AG04449 (cell line): ENCODE measurements around the gene CD248.
A peak's percentile ranks its signal among the peaks of the same experiment; 100 is the strongest.

Experiments used
- CTCF ChIA-PET: fragments of 350-600 bp; formaldehyde crosslinking; extraction: SDS; loops from one replicate; lab custom pipeline; 2021; ENCODE audit warnings: antibody characterized with exemption; lab: Yijun Ruan, JAX
- POLR2A ChIA-PET: fragments of 400-600, 350-600 bp; formaldehyde crosslinking; extraction: SDS; loops from one replicate; lab custom pipeline; 2020; ENCODE audit warnings: antibody characterized with exemption, inconsistent platforms; lab: Yijun Ruan, JAX
- DNase-seq: peaks from one replicate; pipeline ENCODE4 v3.0.0-alpha.2; 2010; ENCODE audit warnings: low read depth, low spot score
- H3K4me3 ChIP-seq: 2 replicates; pipeline ENCODE4 v1.5.1; 2011; ENCODE audit warnings: low read depth, mild to moderate bottlenecking, control low read depth, low read length
- CTCF ChIP-seq: IDR thresholded peaks from one replicate; pipeline ENCODE4 v1.5.1; 2011; ENCODE audit warnings: mild to moderate bottlenecking, moderate library complexity, low read length, control low read depth, inconsistent platforms; ENCODE audit not compliant: insufficient read depth; ENCODE audit errors: missing control alignments

CD248 gene

GRCh38 chr11:66282468-66283455 lies 34.1 kb downstream of the CD248 start:
- peak; percentile 98 for TF ChIP-seq CTCF
- peak; percentile 42 for DNase-seq
- ChIA-PET POLR2A (interaction anchor here (0.6 to 1.5 kb wide), 4 partner anchors 30 to 593 kb away, joined by 3 to 6 read pairs (median 3); partner anchors contain the start of gene RIN1), CTCF (interaction anchor here (0.6 to 10.6 kb wide), 29 partner anchors 11 to 571 kb away, joined by 3 to 144 read pairs (median 5); partner anchors contain the start of genes BRMS1, CD248, RAB1B and SLC29A2)
- no peak overlapping the region for H3K4me3 ChIP-seq

- ChIA-PET CTCF (interaction anchor here (0.7 to 10.6 kb wide), 22 partner anchors 12 to 216 kb away, joined by 3 to 144 read pairs (median 5); partner anchors contain the start of genes BRMS1, CD248, RAB1B and SLC29A2), POLR2A (interaction anchor here (0.6 to 2.7 kb wide), 5 partner anchors 7 to 592 kb away, joined by 3 to 15 read pairs (median 3); partner anchors contain the start of genes RIN1 and YIF1A)
- no peak overlapping the region for H3K4me3 ChIP-seq
- TF ChIP-seq CTCF: no peak
- DNase-seq: no peak
These were observed 34.9 kb downstream of the CD248 start for GRCh38 chr11:66281776-66282467.

- no peak for DNase-seq
- H3K4me3 ChIP-seq: no peak overlapping the region
- ChIA-PET POLR2A (interaction anchor here (1.2 to 2.7 kb wide), 2 partner anchors 8 to 10 kb away, joined by 5 to 15 read pairs; partner anchors contain the start of gene YIF1A), CTCF (interaction anchor here (1.2 to 8.5 kb wide), 10 partner anchors 8 to 77 kb away, joined by 3 to 144 read pairs (median 4); partner anchors contain the start of genes RAB1B and YIF1A)
- no peak for TF ChIP-seq CTCF
These were observed 35.8 kb downstream of the CD248 start for GRCh38 chr11:66281001-66281400.

- DNase-seq: no peak
- no peak for TF ChIP-seq CTCF
- ChIA-PET CTCF (interaction anchor here (0.7 to 8.5 kb wide), 9 partner anchors 8 to 109 kb away, joined by 3 to 144 read pairs (median 3); partner anchors contain the start of genes RAB1B and YIF1A), POLR2A (interaction anchor here (0.8 to 2.7 kb wide), 3 partner anchors 9 to 12 kb away, joined by 3 to 15 read pairs (median 5); partner anchors contain the start of gene YIF1A)
- no peak overlapping the region for H3K4me3 ChIP-seq
These were observed 36.4 kb downstream of the CD248 start for GRCh38 chr11:66280428-66280827.

GRCh38 chr11:66279092-66279734 lies 37.6 kb downstream of the CD248 start:
- ChIA-PET CTCF (interaction anchor here (0.8 to 8.5 kb wide), 6 partner anchors 9 to 110 kb away, joined by 3 to 144 read pairs (median 5); partner anchors contain the start of genes RAB1B and YIF1A), POLR2A (interaction anchor here (0.7 to 2.7 kb wide), 2 partner anchors 10 to 39 kb away, joined by 4 to 15 read pairs; partner anchors contain the start of gene YIF1A)
- DNase-seq: no peak
- H3K4me3 ChIP-seq: no peak overlapping the region
- no peak for TF ChIP-seq CTCF
